K562 (cell line): ENCODE measurements around the gene GLIPR2. TPM values are rescaled to one million over a fixed set of nuclear protein-coding genes. Genes with fewer than 3 reads are reported as not detected.

Experiments used
- ATAC-seq: fragments of 200-7000 bp; cut with Tn5 transposase; 3 replicates; pipeline ENCODE4 v1.9.1; 2020; ENCODE audit warnings: moderate library complexity
- BruUV-seq: library from RNA; stranded (reverse); fragments of 400-500 nt; replicated peaks from 2 replicates; lab custom pipeline; 2021; lab: Mats Ljungman, UMichigan
- CTCF ChIA-PET: fragments of 300-600 bp; formaldehyde crosslinking; extraction: SDS; loops from one replicate; lab custom pipeline; 2021; ENCODE audit warnings: low intra/inter-chr PET ratio; lab: Yijun Ruan, JAX
- POLR2A ChIA-PET: fragments of 300-600, 350-650 bp; sonication (Branson Sonifier 250); formaldehyde crosslinking; extraction: SDS; loops from one replicate; lab custom pipeline; 2021; ENCODE audit warnings: antibody characterized with exemption, inconsistent platforms; lab: Yijun Ruan, JAX
- DNase-seq, 4 experiments: peaks; one replicate each; pipeline versions ENCODE4 v3.0.0 to v3.0.0-alpha.2; 2011 to 2018; ENCODE audit warnings: low spot score in 3 of 4, mixed read lengths in 3 of 4; ENCODE audit errors: extremely low read depth in 1 of 4
- FAIRE-seq: peaks from 2 replicates; lab custom pipeline; 2011; peaks lifted over from hg19 to GRCh38; lab: Jason Lieb, UNC
- H2AFZ ChIP-seq: 2 replicates; pipeline ENCODE4 v1.6.0; 2011; ENCODE audit warnings: low read depth, low read length, control low read depth, inconsistent platforms
- H3K27ac ChIP-seq: fragments of 200-600 bp; 3 replicates; pipeline ENCODE4 v1.8.0; 2011; ENCODE audit warnings: low read depth, mild to moderate bottlenecking, control low read depth, inconsistent platforms, low read length, moderate library complexity, mixed read lengths; ENCODE audit errors: extremely low read depth
- H3K27me3 ChIP-seq, 2 experiments: fragments of 300-600 bp in 1 of 2; 2 replicates in 1 of 2; 3 replicates in 1 of 2; pipeline versions ENCODE4 v1.6.0 to v1.8.0; 2011; ENCODE audit warnings: inconsistent platforms in 2 of 2, low read length in 2 of 2, mild to moderate bottlenecking in 1 of 2, mixed read lengths in 1 of 2, moderate library complexity in 1 of 2; ENCODE audit not compliant: control insufficient read depth in 2 of 2, insufficient read depth in 2 of 2
- H3K36me3 ChIP-seq: fragments of 300-600 bp; 3 replicates; pipeline ENCODE4 v1.8.0; 2011; ENCODE audit warnings: mild to moderate bottlenecking, low read length, inconsistent platforms; ENCODE audit not compliant: control insufficient read depth, insufficient read depth
- H3K4me1 ChIP-seq, 2 experiments: fragments of 200-600 bp in 1 of 2; replicated peaks in 1 of 2; 2 replicates in 1 of 2; 3 replicates in 1 of 2; pipeline versions ENCODE4 v1.5.1 to v1.8.0; 2011; ENCODE audit warnings: inconsistent platforms in 2 of 2, low read length in 2 of 2, mild to moderate bottlenecking in 1 of 2, mixed read lengths in 1 of 2, moderate library complexity in 1 of 2; ENCODE audit not compliant: control insufficient read depth in 2 of 2, insufficient read depth in 2 of 2
- H3K4me2 ChIP-seq: 2 replicates; pipeline ENCODE4 v1.6.1; 2011; ENCODE audit warnings: low read length, control low read depth, inconsistent platforms, mixed read lengths; ENCODE audit not compliant: insufficient read depth
- H3K4me3 ChIP-seq: fragments of 200-600 bp; sonication (generic), shearing (Covaris generic); 2 replicates; pipeline ENCODE4 v1.5.1; 2016; ENCODE audit warnings: control low read depth, inconsistent platforms
- H3K79me2 ChIP-seq: fragments of 200-600 bp; 3 replicates; pipeline ENCODE4 v1.8.0; 2011; ENCODE audit warnings: low read length, inconsistent platforms; ENCODE audit not compliant: control insufficient read depth, insufficient read depth
- H3K9ac ChIP-seq, 2 experiments: 2 replicates each; pipeline versions ENCODE4 v1.6.0 to v1.6.1; 2011; ENCODE audit warnings: low read depth in 2 of 2, low read length in 2 of 2, control low read depth in 1 of 2, inconsistent platforms in 1 of 2, mild to moderate bottlenecking in 1 of 2, mixed read lengths in 1 of 2; ENCODE audit not compliant: insufficient read depth in 1 of 2
- H3K9me1 ChIP-seq: one replicate; pipeline ENCODE4 v1.6.0; 2011; ENCODE audit warnings: inconsistent platforms, mild to moderate bottlenecking, low read length, moderate library complexity; ENCODE audit not compliant: control insufficient read depth, insufficient read depth
- H3K9me3 ChIP-seq: replicated peaks from 2 replicates; pipeline ENCODE4 v1.5.1; 2011; ENCODE audit warnings: low read depth, low read length, inconsistent platforms; ENCODE audit not compliant: control insufficient read depth, insufficient read depth
- H4K20me1 ChIP-seq: replicated peaks from 2 replicates; pipeline ENCODE4 v1.6.1; 2011; ENCODE audit warnings: low read length, inconsistent platforms, mixed read lengths; ENCODE audit not compliant: control insufficient read depth, insufficient read depth
- BCL6 ChIP-seq: fragments of 250-450 bp; sonication (Bioruptor Pico); IDR thresholded peaks from 2 replicates; pipeline ENCODE4 v1.4.0; 2020
- BRF1 ChIP-seq: IDR thresholded peaks from 3 replicates; pipeline ENCODE4 v1.6.1; 2011; ENCODE audit warnings: borderline replicate concordance, mild to moderate bottlenecking; ENCODE audit not compliant: insufficient read length; ENCODE audit errors: extremely low read depth
- CREBBP ChIP-seq: IDR thresholded peaks from one replicate; pipeline ENCODE4 v1.6.1; 2012; ENCODE audit warnings: low read depth, mild to moderate bottlenecking, control low read depth, inconsistent platforms, low read length
- FUS ChIP-seq: fragments of 200-400 bp; formaldehyde crosslinking; optimal IDR thresholded peaks from 2 replicates; pipeline ENCODE3; 2017; ENCODE audit warnings: low read depth, low read length
- HDAC1 ChIP-seq, 2 experiments: fragments of 450-650 bp; IDR thresholded peaks; 2 replicates each; pipeline ENCODE4 v1.6.1; 2016 to 2017; ENCODE audit warnings: inconsistent platforms in 1 of 2, mild to moderate bottlenecking in 1 of 2, moderate library complexity in 1 of 2
- HDGF ChIP-seq: fragments of 450-650 bp; IDR thresholded peaks from 2 replicates; pipeline ENCODE4 v1.6.1; 2016
- KLF1 ChIP-seq: fragments of 450-650 bp; IDR thresholded peaks from 2 replicates; pipeline ENCODE4 v1.6.1; 2016; ENCODE audit warnings: missing genetic modification characterization, missing compliant biosample characterization
- PCBP1 ChIP-seq: fragments of 200-400 bp; formaldehyde crosslinking; IDR thresholded peaks from 2 replicates; pipeline ENCODE4 v1.6.1; 2018; ENCODE audit warnings: mild to moderate bottlenecking, low read depth, low read length; ENCODE audit not compliant: poor library complexity, severe bottlenecking
- TAL1 ChIP-seq: fragments of 450-650 bp; IDR thresholded peaks from 2 replicates; pipeline ENCODE4 v1.6.1; 2016; ENCODE audit warnings: mild to moderate bottlenecking
- TSC22D4 ChIP-seq: fragments of 450-650 bp; IDR thresholded peaks from 2 replicates; pipeline ENCODE4 v1.6.1; 2016; ENCODE audit warnings: missing genetic modification characterization, missing biosample characterization, control low read depth
- ZFP36 ChIP-seq: fragments of 150-350 bp; IDR thresholded peaks from 2 replicates; pipeline ENCODE4 v1.6.1; 2018; ENCODE audit warnings: low read length, low read depth; ENCODE audit not compliant: partially characterized antibody
- ZNF134 ChIP-seq: fragments of 250-450 bp; sonication (Bioruptor Pico); conservative IDR thresholded peaks from 2 replicates; pipeline ENCODE4 v1.4.0; 2020
- ZNF224 ChIP-seq: sonication (generic); formaldehyde crosslinking; IDR thresholded peaks from 2 replicates; pipeline ENCODE4 v1.8.0; 2022; ENCODE audit warnings: mild to moderate bottlenecking, missing genetic modification reagents
- ZNF79 ChIP-seq: fragments of 250-450 bp; sonication (Bioruptor Pico); IDR thresholded peaks from 2 replicates; pipeline ENCODE4 v1.4.0; 2020; ENCODE audit warnings: low read depth, mild to moderate bottlenecking, moderate library complexity
- WGBS: fragments of 100-300 bp; shearing (Covaris generic); methylation state at CpG from one replicate; pipeline ENCODE4 v1.1.6; 2016; ENCODE audit warnings: low coverage, mixed read lengths; ENCODE audit not compliant: insufficient coverage; ENCODE audit errors: missing lambda C conversion rate; 5-methylcytosine and 5-hydroxymethylcytosine counted together
- in situ Hi-C: fragments of 300-500 bp; cut with MboI; formaldehyde crosslinking; loops from 4 replicates; pipeline ENCODE4 v1.15.0; 2018; ENCODE audit warnings: inconsistent platforms, mixed read lengths
- intact Hi-C: fragments of 100-400 bp; cut with micrococcal nuclease; formaldehyde crosslinking; loops from 2 replicates; pipeline ENCODE4 v1.14.2; 2022
- polyA plus RNA-seq, 8 experiments: library from polyadenylated mRNA; depleted of rRNA in 4 of 8; stranded (reverse) in 5 of 8; unstranded in 3 of 8; fragments of >200 nt; fragmentation: Nextera tagmentation in 2 of 8; fragmentation: Illumina TruSeq in 1 of 8; extraction: Ambion mirVana in 2 of 8; extraction: Trizol in 1 of 8; gene quantifications; 2 replicates each; pipeline versions ENCODE4 v1.2.1 to v1.2.3, GENCODE V29; 2011 to 2014; ENCODE audit warnings: inconsistent platforms in 1 of 8, missing spikeins in 1 of 8
- total RNA-seq, 7 experiments: library from RNA; depleted of rRNA in 6 of 7; stranded (reverse); fragments of >200 nt in 6 of 7; fragmentation: Illumina TruSeq in 2 of 7; extraction: Trizol in 2 of 7; gene quantifications; 2 replicates each; pipeline versions ENCODE4 v1.2.1 to v1.2.3, GENCODE V29; 2011 to 2021; ENCODE audit warnings: low replicate concordance in 1 of 7
- TF ChIP-seq, protein P1 (sequence below): sonication (generic); formaldehyde crosslinking; IDR thresholded peaks from 2 replicates; pipeline ENCODE4 v1.8.0; 2022; ENCODE audit warnings: missing genetic modification reagents, mild to moderate bottlenecking, borderline replicate concordance
- TF ChIP-seq, protein P2 (sequence below): IDR thresholded peaks from 2 replicates; pipeline ENCODE4 v1.6.1; 2014; ENCODE audit warnings: antibody characterized with exemption
- TF ChIP-seq, protein P3 (sequence below): fragments of 450-650 bp; conservative IDR thresholded peaks from 2 replicates; pipeline ENCODE4 v1.6.1; 2016; ENCODE audit warnings: missing genetic modification characterization, low read depth, mild to moderate bottlenecking, control low read depth, missing compliant biosample characterization

The GLIPR2 gene
- total and polyA plus RNA-seq, 9 of the 15 experiments (the other 6 are each of a cell fraction or from before 2014, with no cell fraction given), result 1.4 to 8.8 (median 2.9) TPM

DNA sequence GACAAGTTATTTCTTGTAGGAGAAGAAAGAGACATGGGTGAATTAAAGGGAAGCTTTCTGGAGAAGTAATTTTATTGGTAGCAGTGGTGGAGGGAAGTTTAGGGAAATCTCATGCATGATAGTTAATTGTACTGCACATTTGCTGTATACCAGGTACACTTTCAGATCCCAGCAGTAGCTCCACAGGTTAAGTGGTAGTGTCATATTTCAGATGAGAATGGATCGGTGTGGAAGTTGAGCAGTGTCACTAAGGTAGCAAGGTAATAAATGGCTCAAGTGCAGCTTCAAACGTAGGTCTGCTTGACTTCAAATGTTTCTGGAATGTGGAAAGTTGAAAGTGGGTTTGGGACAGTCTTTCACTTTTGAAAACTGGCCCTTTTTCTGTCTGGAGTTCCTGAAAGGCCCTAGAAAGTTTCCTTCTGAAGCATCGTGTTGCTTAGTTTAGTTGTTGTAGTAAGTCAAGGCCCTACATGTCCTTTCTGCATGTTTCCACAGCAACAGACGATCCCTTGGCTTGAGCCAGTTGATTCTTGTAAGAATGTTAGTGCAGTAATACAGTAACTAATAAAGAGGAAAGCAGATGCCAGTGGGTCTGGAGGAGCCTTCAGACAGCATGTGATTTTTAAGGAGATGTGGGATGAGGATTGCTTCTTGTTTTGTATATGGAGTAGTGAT is 57.9 kb downstream of the GLIPR2 start:
- Histone ChIP-seq H2AFZ (no peak overlapping the region), H3K4me2 (no peak overlapping the region), H4K20me1 (peaks cover 28% of the 10 kb centered on the region), H3K27ac (no peak overlapping the region), H3K79me2 (peaks cover 52% of the 10 kb centered on the region), H3K4me3 (no peak overlapping the region), H3K9ac (no peak overlapping the region), H3K9me1 (no peaks in the 10 kb centered on the region), H3K27me3 (no peaks in the 10 kb centered on the region), H3K9me3 (no peaks in the 10 kb centered on the region), H3K36me3 (peaks cover 51% of the 10 kb centered on the region; the same call in 2 of the 3 replicates), H3K4me1 (peaks cover 3 to 12% of the 10 kb centered on the region in 2 experiments; a peak in 4 of 5 replicates)
- TF ChIP-seq HDAC1 (IDR thresholded peaks at IDR 0.05) (no peak), PCBP1 (no peak), ZFP36 (no peak), KLF1 (no peak), TAL1 (no peak), CREBBP (no peak), TSC22D4 (tag) (no peak), BCL6 (no peak), FUS (no peak), ZNF224 (CRISPR knock-in tag) (no peak), ZNF79 (no peak), HDGF (no peak), BRF1 (no peak), ZNF134 (CRISPR knock-in tag) (no peak)
- TF ChIP-seq, protein P1, sequence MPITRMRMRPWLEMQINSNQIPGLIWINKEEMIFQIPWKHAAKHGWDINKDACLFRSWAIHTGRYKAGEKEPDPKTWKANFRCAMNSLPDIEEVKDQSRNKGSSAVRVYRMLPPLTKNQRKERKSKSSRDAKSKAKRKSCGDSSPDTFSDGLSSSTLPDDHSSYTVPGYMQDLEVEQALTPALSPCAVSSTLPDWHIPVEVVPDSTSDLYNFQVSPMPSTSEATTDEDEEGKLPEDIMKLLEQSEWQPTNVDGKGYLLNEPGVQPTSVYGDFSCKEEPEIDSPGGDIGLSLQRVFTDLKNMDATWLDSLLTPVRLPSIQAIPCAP, result no peak
- TF ChIP-seq, protein P2, sequence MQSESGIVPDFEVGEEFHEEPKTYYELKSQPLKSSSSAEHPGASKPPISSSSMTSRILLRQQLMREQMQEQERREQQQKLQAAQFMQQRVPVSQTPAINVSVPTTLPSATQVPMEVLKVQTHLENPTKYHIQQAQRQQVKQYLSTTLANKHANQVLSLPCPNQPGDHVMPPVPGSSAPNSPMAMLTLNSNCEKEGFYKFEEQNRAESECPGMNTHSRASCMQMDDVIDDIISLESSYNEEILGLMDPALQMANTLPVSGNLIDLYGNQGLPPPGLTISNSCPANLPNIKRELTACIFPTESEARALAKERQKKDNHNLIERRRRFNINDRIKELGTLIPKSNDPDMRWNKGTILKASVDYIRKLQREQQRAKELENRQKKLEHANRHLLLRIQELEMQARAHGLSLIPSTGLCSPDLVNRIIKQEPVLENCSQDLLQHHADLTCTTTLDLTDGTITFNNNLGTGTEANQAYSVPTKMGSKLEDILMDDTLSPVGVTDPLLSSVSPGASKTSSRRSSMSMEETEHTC, result no peak
- TF ChIP-seq, protein P3, sequence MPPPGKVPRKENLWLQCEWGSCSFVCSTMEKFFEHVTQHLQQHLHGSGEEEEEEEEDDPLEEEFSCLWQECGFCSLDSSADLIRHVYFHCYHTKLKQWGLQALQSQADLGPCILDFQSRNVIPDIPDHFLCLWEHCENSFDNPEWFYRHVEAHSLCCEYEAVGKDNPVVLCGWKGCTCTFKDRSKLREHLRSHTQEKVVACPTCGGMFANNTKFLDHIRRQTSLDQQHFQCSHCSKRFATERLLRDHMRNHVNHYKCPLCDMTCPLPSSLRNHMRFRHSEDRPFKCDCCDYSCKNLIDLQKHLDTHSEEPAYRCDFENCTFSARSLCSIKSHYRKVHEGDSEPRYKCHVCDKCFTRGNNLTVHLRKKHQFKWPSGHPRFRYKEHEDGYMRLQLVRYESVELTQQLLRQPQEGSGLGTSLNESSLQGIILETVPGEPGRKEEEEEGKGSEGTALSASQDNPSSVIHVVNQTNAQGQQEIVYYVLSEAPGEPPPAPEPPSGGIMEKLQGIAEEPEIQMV (tag), result no peak
- CTCF ChIA-PET, result no interaction called here
- in situ Hi-C loops (no loop called here), intact Hi-C loops (no loop called here)
- WGBS, result 69% methylated on average over 4 of the region's 4 CpGs
- DNase-seq, result no peak
- no peak for FAIRE-seq
- POLR2A ChIA-PET, result interaction anchor here (0.6 to 1.6 kb wide), 3 partner anchors 10 to 464 kb away, joined by 3 read pairs; no protein-coding TSS in a partner anchor
- BruUV-seq, result no TSS peak
- no peak for ATAC-seq
